ENCODE measurements around the gene IFT43. TPM values are rescaled to one million over a fixed set of nuclear protein-coding genes. Genes with fewer than 3 reads are reported as not detected.

Gene IFT43
- total RNA-seq, 4 donors from 2014 or later: 24.5 to 412 (median 31.2) TPM

- WGBS, 2 donors (ENCODE audit: low coverage in 1 of 2): 54 to 66% methylated on average over 6 to 8 of the region's 8 CpGs
- Histone ChIP-seq H3K27me3 (no peaks in the 10 kb centered on the region), H3K4me3 (no peak overlapping the region), H3K4me1 (peaks cover 0 to 7% (median 0%) of the 10 kb centered on the region in 4 donors), H3K9me3 (no peaks in the 10 kb centered on the region), H3K36me3 (no peaks in the 10 kb centered on the region), H3K27ac (no peak overlapping the region)
- DNase-seq: no peak
- in situ Hi-C loops (cut with MboI; ENCODE audit: low pct_ligation_motif_present in 1 of 4, low pct_unique_long_range_greater_than_20kb in 1 of 4, low sequenced_read_pairs in 3 of 4) (no loop called here), intact Hi-C loops (cut with DNase I; ENCODE audit: low total_unique reads) (no loop called here)
- TF ChIP-seq EP300 (IDR thresholded peaks at IDR 0.05; ENCODE audit: low read depth) (no peak), POLR2A (IDR thresholded peaks at IDR 0.05) (no peak), POLR2AphosphoS5 (IDR thresholded peaks at IDR 0.05) (no peak)
- TF ChIP-seq, protein P1, sequence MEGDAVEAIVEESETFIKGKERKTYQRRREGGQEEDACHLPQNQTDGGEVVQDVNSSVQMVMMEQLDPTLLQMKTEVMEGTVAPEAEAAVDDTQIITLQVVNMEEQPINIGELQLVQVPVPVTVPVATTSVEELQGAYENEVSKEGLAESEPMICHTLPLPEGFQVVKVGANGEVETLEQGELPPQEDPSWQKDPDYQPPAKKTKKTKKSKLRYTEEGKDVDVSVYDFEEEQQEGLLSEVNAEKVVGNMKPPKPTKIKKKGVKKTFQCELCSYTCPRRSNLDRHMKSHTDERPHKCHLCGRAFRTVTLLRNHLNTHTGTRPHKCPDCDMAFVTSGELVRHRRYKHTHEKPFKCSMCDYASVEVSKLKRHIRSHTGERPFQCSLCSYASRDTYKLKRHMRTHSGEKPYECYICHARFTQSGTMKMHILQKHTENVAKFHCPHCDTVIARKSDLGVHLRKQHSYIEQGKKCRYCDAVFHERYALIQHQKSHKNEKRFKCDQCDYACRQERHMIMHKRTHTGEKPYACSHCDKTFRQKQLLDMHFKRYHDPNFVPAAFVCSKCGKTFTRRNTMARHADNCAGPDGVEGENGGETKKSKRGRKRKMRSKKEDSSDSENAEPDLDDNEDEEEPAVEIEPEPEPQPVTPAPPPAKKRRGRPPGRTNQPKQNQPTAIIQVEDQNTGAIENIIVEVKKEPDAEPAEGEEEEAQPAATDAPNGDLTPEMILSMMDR (IDR thresholded peaks at IDR 0.05): no peak
Observed at GRCh38 chr14:76088326-76088725, 102.8 kb downstream of the IFT43 start.

- no peak for DNase-seq
- H3K27ac ChIP-seq: no peak overlapping the region
- H3K4me1 ChIP-seq: peaks cover 0 to 7% (median 0%) of the 10 kb centered on the region in 4 donors
- in situ Hi-C loops (cut with MboI; ENCODE audit: low pct_ligation_motif_present in 1 of 4, low pct_unique_long_range_greater_than_20kb in 1 of 4, low sequenced_read_pairs in 3 of 4) (no loop called here), intact Hi-C loops (cut with DNase I; ENCODE audit: low total_unique reads) (no loop called here)
- 33 to 66% methylated on average over 3 to 16 of the region's 16 CpGs for WGBS, 2 donors (ENCODE audit: low coverage in 1 of 2)
- TF ChIP-seq POLR2A (IDR thresholded peaks at IDR 0.05) (no peak), POLR2AphosphoS5 (IDR thresholded peaks at IDR 0.05) (no peak), EP300 (IDR thresholded peaks at IDR 0.05; ENCODE audit: low read depth) (no peak)
- TF ChIP-seq, protein P1 (IDR thresholded peaks at IDR 0.05): no peak
- no peaks in the 10 kb centered on the region for H3K9me3 ChIP-seq
- no peaks in the 10 kb centered on the region for H3K27me3 ChIP-seq
- no peaks in the 10 kb centered on the region for H3K36me3 ChIP-seq
- no peak overlapping the region for H3K4me3 ChIP-seq
Observed at GRCh38 chr14:76088771-76089571, 103.4 kb downstream of the IFT43 start.

DNA sequence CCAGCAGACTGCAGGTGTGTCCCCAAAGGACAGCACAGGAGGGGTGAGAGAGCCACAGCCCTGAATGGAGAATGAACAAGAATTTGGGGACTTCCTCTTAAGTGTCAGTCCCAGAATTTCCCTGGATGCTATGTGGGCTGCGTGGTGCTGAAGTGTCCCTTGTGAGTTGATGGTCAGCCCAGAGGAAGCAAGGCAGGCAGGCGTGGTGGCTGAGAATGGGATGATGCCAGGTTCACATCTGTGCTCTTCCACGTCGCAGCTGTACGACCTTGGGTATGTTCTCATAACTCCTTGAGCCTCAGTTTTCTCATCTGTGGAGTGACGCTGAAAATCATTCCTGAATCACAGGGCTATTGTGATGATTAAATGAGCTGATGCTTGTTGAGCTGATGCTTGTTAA lies 104.0 kb downstream of the IFT43 start:
- in situ Hi-C loops (cut with MboI; ENCODE audit: low pct_ligation_motif_present in 1 of 4, low pct_unique_long_range_greater_than_20kb in 1 of 4, low sequenced_read_pairs in 3 of 4): no loop called here
- 58% methylated on average over 6 of the region's 6 CpGs; no CpG with 5 or more reads in 1 of the 2 donors for WGBS, 2 donors (ENCODE audit: low coverage in 1 of 2)
- intact Hi-C loops (cut with DNase I; ENCODE audit: low total_unique reads): no loop called here
- no peaks in the 10 kb centered on the region for H3K36me3 ChIP-seq
- H3K4me1 ChIP-seq: peaks cover 0 to 7% (median 0%) of the 10 kb centered on the region in 4 donors
- H3K27ac ChIP-seq: no peak overlapping the region
- no peak for DNase-seq
- TF ChIP-seq, protein P1 (IDR thresholded peaks at IDR 0.05): no peak
- TF ChIP-seq POLR2A (IDR thresholded peaks at IDR 0.05) (no peak), EP300 (IDR thresholded peaks at IDR 0.05; ENCODE audit: low read depth) (no peak), POLR2AphosphoS5 (IDR thresholded peaks at IDR 0.05) (no peak)
- H3K4me3 ChIP-seq: no peak overlapping the region
- H3K27me3 ChIP-seq: no peaks in the 10 kb centered on the region
- no peaks in the 10 kb centered on the region for H3K9me3 ChIP-seq

DNA sequence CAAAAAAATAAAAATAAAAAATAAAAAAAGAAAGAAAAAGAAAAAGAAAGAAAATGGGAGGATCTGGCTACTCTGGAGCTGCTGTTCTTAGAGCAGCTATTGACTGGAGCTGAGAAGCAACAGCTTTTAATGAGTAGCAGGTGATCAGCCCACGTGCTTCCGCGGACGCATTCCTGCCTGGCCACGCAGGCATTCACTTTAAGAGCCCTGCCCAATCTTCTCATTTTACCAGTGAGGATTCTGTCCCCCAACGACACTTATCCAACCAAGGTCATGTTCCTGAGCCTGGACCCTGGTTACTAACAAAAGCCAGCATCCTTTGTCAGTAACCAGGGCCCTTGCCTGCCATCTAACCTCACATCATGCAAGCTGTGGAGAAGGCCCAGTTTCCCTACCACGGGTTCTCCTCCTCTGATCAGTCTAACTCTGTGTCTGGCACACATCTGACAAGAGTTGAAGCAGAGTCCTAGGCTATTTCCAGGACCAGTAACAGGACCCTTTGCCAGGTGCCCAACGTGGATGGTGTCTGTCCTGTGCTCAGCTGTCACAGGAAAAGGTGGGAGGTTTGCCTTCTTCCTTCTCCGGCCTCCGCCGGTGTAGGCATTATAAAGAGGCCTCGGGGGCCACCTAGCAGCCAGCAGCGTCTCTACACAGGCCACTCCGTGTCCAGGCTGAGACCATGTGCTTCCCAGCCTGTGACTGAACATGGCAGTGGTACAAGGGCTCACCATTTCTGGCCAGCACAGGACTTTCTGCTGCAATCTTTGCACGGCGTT lies 105.2 kb downstream of the IFT43 start:
- intact Hi-C loops (cut with DNase I; ENCODE audit: low total_unique reads): no loop called here
- Histone ChIP-seq H3K4me3 (no peak overlapping the region), H3K36me3 (no peaks in the 10 kb centered on the region), H3K27ac (no peak overlapping the region), H3K27me3 (no peaks in the 10 kb centered on the region), H3K9me3 (no peaks in the 10 kb centered on the region), H3K4me1 (peaks cover 0 to 7% (median 0%) of the 10 kb centered on the region in 4 donors)
- in situ Hi-C loops (cut with MboI; ENCODE audit: low pct_ligation_motif_present in 1 of 4, low pct_unique_long_range_greater_than_20kb in 1 of 4, low sequenced_read_pairs in 3 of 4): no loop called here
- WGBS, 2 donors (ENCODE audit: low coverage in 1 of 2): 70 to 88% methylated on average over 6 to 16 of the region's 16 CpGs
- TF ChIP-seq, protein P1 (IDR thresholded peaks at IDR 0.05): no peak
- TF ChIP-seq EP300 (IDR thresholded peaks at IDR 0.05; ENCODE audit: low read depth) (no peak), POLR2AphosphoS5 (IDR thresholded peaks at IDR 0.05) (no peak), POLR2A (IDR thresholded peaks at IDR 0.05) (no peak)
- no peak for DNase-seq

Measured in transverse colon (tissue), 4 donors.